Activated gamma-delta T cell (primary cell): Measurements from ENCODE around the gene ASPG.
"Not testable (repeated sequence)": the region's sequence is repeated elsewhere in the genome, so short reads cannot be mapped to it uniquely, and the experiment has no call there.

Source experiments
- DNase-seq: peaks from one replicate; lab custom pipeline; 2025; lab: John Stamatoyannopoulos, UW

The ASPG gene

GRCh38 chr14:104146651-104147345, 61.3 kb downstream of the ASPG start:
- DNase-seq = no peak

- DNase-seq = no peak
Observed at GRCh38 chr14:104147346-104148125, 62.0 kb downstream of the ASPG start.

- no peak for DNase-seq
Observed at GRCh38 chr14:104148433-104149277, 63.2 kb downstream of the ASPG start.

- no peak for DNase-seq
Observed at GRCh38 chr14:104149278-104149595, 63.7 kb downstream of the ASPG start.

- no peak for DNase-seq
Observed at GRCh38 chr14:104149617-104150135, 64.2 kb downstream of the ASPG start.

GRCh38 chr14:104150136-104151025, 64.9 kb downstream of the ASPG start:
- DNase-seq = no peak

- no peak for DNase-seq
Observed at GRCh38 chr14:104151026-104151381, 65.5 kb downstream of the ASPG start.

- no peak for DNase-seq
Observed at GRCh38 chr14:104151566-104152245, 66.2 kb downstream of the ASPG start.

GRCh38 chr14:104152246-104152575, 66.7 kb downstream of the ASPG start:
- no peak for DNase-seq

GRCh38 chr14:104152686-104153393, 67.3 kb downstream of the ASPG start:
- no peak for DNase-seq

GRCh38 chr14:104153394-104153755, 67.9 kb downstream of the ASPG start:
- DNase-seq = not testable (repeated sequence)

GRCh38 chr14:104154246-104154645, 68.7 kb downstream of the ASPG start:
- DNase-seq = no peak

GRCh38 chr14:104155513-104155912, 70.0 kb downstream of the ASPG start:
- no peak for DNase-seq

- no peak for DNase-seq
Observed at GRCh38 chr14:104156142-104156541, 70.6 kb downstream of the ASPG start.

- no peak for DNase-seq
Observed at GRCh38 chr14:104157016-104157928, 71.8 kb downstream of the ASPG start.

GRCh38 chr14:104158827-104159798, 73.6 kb downstream of the ASPG start:
- no peak for DNase-seq

GRCh38 chr14:104159990-104160389, 74.5 kb downstream of the ASPG start:
- DNase-seq = no peak
